Measurements from ENCODE around the gene SLCO1A2. TPM values are rescaled to one million over a fixed set of nuclear protein-coding genes. Genes with fewer than 3 reads are reported as not detected.

Gene SLCO1A2
- total and polyA plus RNA-seq, 2 of the 8 experiments (the other 6 are each of a cell fraction or from before 2014, with no cell fraction given) = 2.9 to 5.1 TPM

- H3K36me3 ChIP-seq (ENCODE audit: control insufficient read depth in 2 of 4, insufficient read depth in 4 of 4, low read length in 3 of 4) = no peaks in the 10 kb centered on the region
Observed at GRCh38 chr12:21339921-21340320, 5.2 kb upstream of the SLCO1A2 start.

More at GRCh38 chr12:21339921-21340320, 5.2 kb upstream of the SLCO1A2 start:
- H4K5ac ChIP-seq (ENCODE audit: insufficient read length, low read depth, low read length) = no peak overlapping the region
- H3K23me2 ChIP-seq (ENCODE audit: low read depth, low read length) = no peaks in the 10 kb centered on the region
- H3K23ac ChIP-seq (ENCODE audit: insufficient read length) = no peak overlapping the region
- no peak overlapping the region for H2BK120ac ChIP-seq (replicated peaks; ENCODE audit: low read depth, low read length)
- 76% methylated on average over 1 of the region's 1 CpG; no CpG with 5 or more reads in 1 of the 2 experiments for WGBS, 2 experiments (ENCODE audit: extremely low coverage in 1 of 2, insufficient coverage in 1 of 2, insufficient read length in 1 of 2, insufficient replicate concordance in 2 of 2, low coverage in 1 of 2, low lambda C conversion rate in 2 of 2, missing lambda C conversion rate in 1 of 2)
- no peak overlapping the region for H2AK5ac ChIP-seq (ENCODE audit: low read depth, low read length)
- no peak overlapping the region for H3K4me3 ChIP-seq (ENCODE audit: extremely low read depth in 1 of 4, insufficient read depth in 2 of 4, low read depth in 3 of 4, low read length in 4 of 4)
- H4K8ac ChIP-seq (ENCODE audit: extremely low read depth, insufficient read depth, low read length) = no peak overlapping the region
- no peak overlapping the region for H3K18ac ChIP-seq (ENCODE audit: extremely low read depth, low read length)
- FAIRE-seq = no peak
- H3K9ac ChIP-seq (replicated peaks in 1 of 4; ENCODE audit: extremely low read depth in 1 of 4, low read depth in 3 of 4, low read length in 3 of 4) = no peak overlapping the region
- peaks cover 0 to 4% (median 3%) of the 10 kb centered on the region in 4 experiments; a peak in 2 of 7 replicates for H3K4me1 ChIP-seq (replicated peaks in 1 of 4; ENCODE audit: control insufficient read depth in 3 of 4, insufficient read depth in 4 of 4, low read length in 3 of 4)
- no peak overlapping the region for H2BK15ac ChIP-seq (ENCODE audit: low read length)
- no peak for TF ChIP-seq KDM1A (IDR thresholded peaks at IDR 0.05; ENCODE audit: borderline replicate concordance, low read length)
- TF ChIP-seq SAP30 (IDR thresholded peaks at IDR 0.05; ENCODE audit: insufficient read depth, insufficient replicate concordance, low read length) = no peak
- no peak for TF ChIP-seq CTCF (IDR thresholded peaks at IDR 0.05; ENCODE audit: control extremely low read depth in 1 of 3, insufficient read depth in 1 of 3, low read depth in 1 of 3, low read length in 3 of 3)
- H3K27ac ChIP-seq (ENCODE audit: low read depth, low read length) = no peak overlapping the region
- H2AFZ ChIP-seq (ENCODE audit: low read length) = no peak overlapping the region
- no peak for DNase-seq (ENCODE audit: low read depth in 1 of 2, low spot score in 2 of 2)
- no peak overlapping the region for H2BK12ac ChIP-seq (ENCODE audit: low read depth, low read length)
- no peak overlapping the region for H2BK5ac ChIP-seq (ENCODE audit: low read depth, low read length)
- peaks cover 0 to 1% (median 0%) of the 10 kb centered on the region in 4 experiments; a peak in 1 of 7 replicates for H3K27me3 ChIP-seq (replicated peaks in 1 of 4; ENCODE audit: control insufficient read depth in 3 of 4, extremely low read depth in 1 of 4, insufficient read depth in 3 of 4, low read length in 3 of 4)
- POLR2A ChIA-PET (ENCODE audit: partially characterized antibody) = no interaction called here
- H4K20me1 ChIP-seq (replicated peaks in 1 of 2; ENCODE audit: control insufficient read depth in 1 of 2, insufficient read depth in 2 of 2, low read length in 2 of 2) = no peaks in the 10 kb centered on the region
- H3K56ac ChIP-seq (replicated peaks; ENCODE audit: insufficient read length, low read depth, low read length) = no peak overlapping the region
- H3K4ac ChIP-seq (replicated peaks; ENCODE audit: insufficient read length, low read depth, low read length) = no peak overlapping the region
- no peaks in the 10 kb centered on the region for H3K79me2 ChIP-seq (ENCODE audit: control insufficient read depth in 1 of 2, insufficient read depth in 2 of 2, low read length in 2 of 2)
- H3K79me1 ChIP-seq (ENCODE audit: low read depth, low read length) = no peaks in the 10 kb centered on the region
- H3K9me3 ChIP-seq (ENCODE audit: insufficient read depth in 2 of 2, low read depth in 1 of 2, low read length in 1 of 2) = no peaks in the 10 kb centered on the region
- H2BK20ac ChIP-seq (ENCODE audit: low read length) = no peak overlapping the region
- CTCF ChIA-PET (ENCODE audit: partially characterized antibody) = interaction anchor here (1.5 kb wide), 1 partner anchor 111 kb away, joined by 4 read pairs; no protein-coding TSS in a partner anchor
- H3K14ac ChIP-seq (ENCODE audit: insufficient read length) = no peak overlapping the region
- H3K4me2 ChIP-seq (ENCODE audit: insufficient read depth in 1 of 2, low read depth in 2 of 2, low read length in 2 of 2) = no peak overlapping the region
- no peak overlapping the region for H4K91ac ChIP-seq (replicated peaks; ENCODE audit: insufficient read length, low read length)

Data from H1 (cell line).